ENCODE measurements around the gene ATG14. TPM values are rescaled to one million over a fixed set of nuclear protein-coding genes. Genes with fewer than 3 reads are reported as not detected.

ATG14 gene
- total and polyA plus RNA-seq, 2 of the 8 experiments (the other 6 are each of a cell fraction or from before 2014, with no cell fraction given): 4.9 to 10.8 TPM

DNA sequence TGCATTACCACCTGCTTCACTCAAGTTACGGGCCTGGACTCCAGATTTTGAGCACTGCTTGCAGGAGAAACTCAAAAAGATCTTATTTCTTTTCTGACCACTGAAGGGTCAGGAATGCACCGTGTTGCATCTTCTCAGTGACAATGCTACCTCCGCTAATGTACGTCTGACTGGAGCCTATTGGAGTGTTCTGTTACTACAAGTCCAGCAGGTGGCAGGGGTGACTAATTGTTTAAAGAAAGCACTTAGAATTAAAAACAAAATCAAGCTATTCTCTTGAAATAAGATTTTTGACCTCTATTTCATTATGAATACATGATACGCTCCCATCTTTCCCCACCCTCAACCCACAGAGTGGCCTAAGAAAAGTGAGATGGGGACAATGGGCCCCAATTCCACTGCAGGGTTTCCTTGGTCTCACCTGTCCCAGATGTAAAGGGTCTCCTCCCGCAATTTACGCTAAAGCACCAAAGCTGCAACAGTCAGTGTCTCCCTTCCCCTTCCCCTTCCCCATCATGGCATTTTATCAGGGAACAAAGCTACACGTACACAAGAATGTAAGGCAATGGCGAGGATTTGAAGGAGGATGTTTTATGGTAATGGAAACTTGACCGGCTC, 26.5 kb upstream of the ATG14 start:
- no peak overlapping the region for H3K27ac ChIP-seq (ENCODE audit: low read depth, low read length)
- FAIRE-seq (peak; percentile 89), DNase-seq (ENCODE audit: low read depth in 1 of 2, low spot score in 2 of 2) (no peak)
- H2BK120ac ChIP-seq (replicated peaks; ENCODE audit: low read depth, low read length): no peak overlapping the region
- H4K8ac ChIP-seq (ENCODE audit: extremely low read depth, insufficient read depth, low read length): no peak overlapping the region
- no peak overlapping the region for H3K4me3 ChIP-seq (ENCODE audit: extremely low read depth in 1 of 4, insufficient read depth in 2 of 4, low read depth in 3 of 4, low read length in 4 of 4)
- POLR2A ChIA-PET (ENCODE audit: partially characterized antibody): interaction anchor here (0.6 kb wide), 1 partner anchor 258 kb away, joined by 3 read pairs; no protein-coding TSS in a partner anchor
- no peak overlapping the region for H2BK20ac ChIP-seq (ENCODE audit: low read length)
- no peak overlapping the region for H2AK5ac ChIP-seq (ENCODE audit: low read depth, low read length)
- H4K20me1 ChIP-seq (replicated peaks in 1 of 2; ENCODE audit: control insufficient read depth in 1 of 2, insufficient read depth in 2 of 2, low read length in 2 of 2): no peaks in the 10 kb centered on the region
- no peaks in the 10 kb centered on the region; a peak in 2 of 7 replicates for H3K4me1 ChIP-seq (replicated peaks in 1 of 4; ENCODE audit: control insufficient read depth in 3 of 4, insufficient read depth in 4 of 4, low read length in 3 of 4)
- H2AFZ ChIP-seq (ENCODE audit: low read length): peak overlapping the region; percentile 54; the same call in 1 of the 2 replicates
- H3K14ac ChIP-seq (ENCODE audit: insufficient read length): no peak overlapping the region
- H2BK15ac ChIP-seq (ENCODE audit: low read length): no peak overlapping the region
- TF ChIP-seq SP1 (IDR thresholded peaks at IDR 0.05; ENCODE audit: low read depth, low read length) (no peak), RAD21 (IDR thresholded peaks at IDR 0.05 in 1 of 2, conservative IDR thresholded peaks at IDR 0.05 in 1 of 2; ENCODE audit: low read depth in 2 of 2, low read length in 2 of 2) (peak; percentile 68 to 79)
- TF ChIP-seq, protein P1, sequence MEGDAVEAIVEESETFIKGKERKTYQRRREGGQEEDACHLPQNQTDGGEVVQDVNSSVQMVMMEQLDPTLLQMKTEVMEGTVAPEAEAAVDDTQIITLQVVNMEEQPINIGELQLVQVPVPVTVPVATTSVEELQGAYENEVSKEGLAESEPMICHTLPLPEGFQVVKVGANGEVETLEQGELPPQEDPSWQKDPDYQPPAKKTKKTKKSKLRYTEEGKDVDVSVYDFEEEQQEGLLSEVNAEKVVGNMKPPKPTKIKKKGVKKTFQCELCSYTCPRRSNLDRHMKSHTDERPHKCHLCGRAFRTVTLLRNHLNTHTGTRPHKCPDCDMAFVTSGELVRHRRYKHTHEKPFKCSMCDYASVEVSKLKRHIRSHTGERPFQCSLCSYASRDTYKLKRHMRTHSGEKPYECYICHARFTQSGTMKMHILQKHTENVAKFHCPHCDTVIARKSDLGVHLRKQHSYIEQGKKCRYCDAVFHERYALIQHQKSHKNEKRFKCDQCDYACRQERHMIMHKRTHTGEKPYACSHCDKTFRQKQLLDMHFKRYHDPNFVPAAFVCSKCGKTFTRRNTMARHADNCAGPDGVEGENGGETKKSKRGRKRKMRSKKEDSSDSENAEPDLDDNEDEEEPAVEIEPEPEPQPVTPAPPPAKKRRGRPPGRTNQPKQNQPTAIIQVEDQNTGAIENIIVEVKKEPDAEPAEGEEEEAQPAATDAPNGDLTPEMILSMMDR (IDR thresholded peaks at IDR 0.05; ENCODE audit: control extremely low read depth in 1 of 3, insufficient read depth in 1 of 3, low read depth in 1 of 3, low read length in 3 of 3): peak in 2 of 3 experiments; percentile 55 to 56; a peak in 3 of 4 replicates
- no peaks in the 10 kb centered on the region for H3K79me2 ChIP-seq (ENCODE audit: control insufficient read depth in 1 of 2, insufficient read depth in 2 of 2, low read length in 2 of 2)
- CTCF ChIA-PET (ENCODE audit: partially characterized antibody): interaction anchor here (0.6 to 3.7 kb wide), 38 partner anchors 9 to 1782 kb away, joined by 3 to 21 read pairs (median 3); no protein-coding TSS in a partner anchor
- 71% methylated on average over 10 of the region's 10 CpGs; no CpG with 5 or more reads in 1 of the 2 experiments for WGBS, 2 experiments (ENCODE audit: extremely low coverage in 1 of 2, insufficient coverage in 1 of 2, insufficient read length in 1 of 2, insufficient replicate concordance in 2 of 2, low coverage in 1 of 2, low lambda C conversion rate in 2 of 2, missing lambda C conversion rate in 1 of 2)
- H4K91ac ChIP-seq (replicated peaks; ENCODE audit: insufficient read length, low read length): no peak overlapping the region
- no peak overlapping the region for H3K4me2 ChIP-seq (ENCODE audit: insufficient read depth in 1 of 2, low read depth in 2 of 2, low read length in 2 of 2)
- H3K23ac ChIP-seq (ENCODE audit: insufficient read length): no peak overlapping the region
- H3K18ac ChIP-seq (ENCODE audit: extremely low read depth, low read length): no peak overlapping the region
- H3K9me3 ChIP-seq (ENCODE audit: insufficient read depth in 2 of 2, low read depth in 1 of 2, low read length in 1 of 2): no peaks in the 10 kb centered on the region
- H3K27me3 ChIP-seq (replicated peaks in 1 of 4; ENCODE audit: control insufficient read depth in 3 of 4, extremely low read depth in 1 of 4, insufficient read depth in 3 of 4, low read length in 3 of 4): no peaks in the 10 kb centered on the region
- H2BK5ac ChIP-seq (ENCODE audit: low read depth, low read length): no peak overlapping the region; the same call in 1 of the 2 replicates
- no peak overlapping the region for H3K56ac ChIP-seq (replicated peaks; ENCODE audit: insufficient read length, low read depth, low read length)
- H2BK12ac ChIP-seq (ENCODE audit: low read depth, low read length): no peak overlapping the region
- H3K4ac ChIP-seq (replicated peaks; ENCODE audit: insufficient read length, low read depth, low read length): no peak overlapping the region
- no peaks in the 10 kb centered on the region for H3K36me3 ChIP-seq (ENCODE audit: control insufficient read depth in 2 of 4, insufficient read depth in 4 of 4, low read length in 3 of 4)
- no peak overlapping the region for H4K5ac ChIP-seq (ENCODE audit: insufficient read length, low read depth, low read length)
- no peaks in the 10 kb centered on the region for H3K79me1 ChIP-seq (ENCODE audit: low read depth, low read length)
- H3K9ac ChIP-seq (replicated peaks in 1 of 4; ENCODE audit: extremely low read depth in 1 of 4, low read depth in 3 of 4, low read length in 3 of 4): no peak overlapping the region
- H3K23me2 ChIP-seq (ENCODE audit: low read depth, low read length): no peaks in the 10 kb centered on the region

All from H1 (cell line).